B cell (primary cell): ENCODE results near the gene MTHFSD.

Source experiments
- EZH2 ChIP-seq: IDR thresholded peaks from 2 replicates; pipeline ENCODE4 v1.6.1; 2012; ENCODE audit warnings: borderline replicate concordance, low read depth, mild to moderate bottlenecking, moderate library complexity, low read length; ENCODE audit not compliant: insufficient read depth, poor library complexity, severe bottlenecking
- TF ChIP-seq, protein P1 (sequence below): fragments of 200-600 bp; IDR thresholded peaks from one replicate; pipeline ENCODE4 v1.8.0; 2022; ENCODE audit warnings: antibody characterized with exemption, mild to moderate bottlenecking

DNA sequence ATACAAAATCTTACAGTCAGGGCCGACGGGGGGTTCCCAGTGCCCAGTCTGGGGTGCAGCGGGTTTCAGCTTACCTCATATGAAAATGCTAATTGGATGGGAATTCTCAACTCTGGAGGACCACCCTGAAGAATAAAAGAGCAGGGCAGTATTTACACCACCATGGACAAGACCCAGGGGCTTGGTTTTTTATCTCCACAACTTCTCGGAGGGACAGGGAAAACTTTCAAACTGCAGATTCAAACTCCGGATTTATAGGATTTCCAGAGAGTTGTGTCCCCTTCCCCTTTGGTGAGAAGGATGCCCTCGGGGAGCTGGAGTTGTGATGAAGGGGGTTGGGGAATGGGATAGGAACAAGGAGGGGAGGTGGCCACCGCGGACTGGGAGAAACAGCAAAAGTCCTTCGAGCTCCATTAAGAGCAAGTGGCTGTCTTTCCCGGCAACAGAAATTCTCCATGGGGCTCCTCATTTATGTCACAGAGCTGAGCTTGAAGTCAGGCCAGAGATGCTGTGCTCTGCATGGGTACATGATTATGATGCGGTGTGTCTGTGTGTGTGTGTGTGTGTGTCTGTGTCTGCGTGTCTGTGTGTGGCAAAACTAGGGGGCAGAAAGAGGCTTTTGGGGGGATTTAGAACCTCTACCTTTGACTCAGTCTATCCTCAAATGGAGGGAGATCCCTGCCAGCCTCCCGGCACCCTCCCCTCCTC is 39.0 kb upstream of the MTHFSD start:
- TF ChIP-seq, protein P1, sequence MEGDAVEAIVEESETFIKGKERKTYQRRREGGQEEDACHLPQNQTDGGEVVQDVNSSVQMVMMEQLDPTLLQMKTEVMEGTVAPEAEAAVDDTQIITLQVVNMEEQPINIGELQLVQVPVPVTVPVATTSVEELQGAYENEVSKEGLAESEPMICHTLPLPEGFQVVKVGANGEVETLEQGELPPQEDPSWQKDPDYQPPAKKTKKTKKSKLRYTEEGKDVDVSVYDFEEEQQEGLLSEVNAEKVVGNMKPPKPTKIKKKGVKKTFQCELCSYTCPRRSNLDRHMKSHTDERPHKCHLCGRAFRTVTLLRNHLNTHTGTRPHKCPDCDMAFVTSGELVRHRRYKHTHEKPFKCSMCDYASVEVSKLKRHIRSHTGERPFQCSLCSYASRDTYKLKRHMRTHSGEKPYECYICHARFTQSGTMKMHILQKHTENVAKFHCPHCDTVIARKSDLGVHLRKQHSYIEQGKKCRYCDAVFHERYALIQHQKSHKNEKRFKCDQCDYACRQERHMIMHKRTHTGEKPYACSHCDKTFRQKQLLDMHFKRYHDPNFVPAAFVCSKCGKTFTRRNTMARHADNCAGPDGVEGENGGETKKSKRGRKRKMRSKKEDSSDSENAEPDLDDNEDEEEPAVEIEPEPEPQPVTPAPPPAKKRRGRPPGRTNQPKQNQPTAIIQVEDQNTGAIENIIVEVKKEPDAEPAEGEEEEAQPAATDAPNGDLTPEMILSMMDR = no peak
- no peak for TF ChIP-seq EZH2
